GM13977 (cell line): ENCODE data around the gene FARP1.

ENCODE experiments used
- DNase-seq: peaks from one replicate; pipeline ENCODE4 v3.0.0; 2012; ENCODE audit warnings: low spot score
- CTCF ChIP-seq: IDR thresholded peaks from 2 replicates; pipeline ENCODE4 v1.5.1; 2012; ENCODE audit warnings: mild to moderate bottlenecking, control low read depth; ENCODE audit not compliant: insufficient read depth; ENCODE audit errors: extremely low read depth, missing control alignments
- in situ Hi-C: fragments of 300-500 bp; cut with MboI; formaldehyde crosslinking; loops from one replicate; pipeline ENCODE4 v1.12.0; 2022; ENCODE audit warnings: low sequenced_read_pairs, low pct_unique_long_range_greater_than_20kb, mixed read lengths, inconsistent platforms; ENCODE audit not compliant: unreplicated experiment

Gene FARP1

GRCh38 chr13:98322091-98322718 lies 179.3 kb downstream of the FARP1 start:
- no peak for DNase-seq
- in situ Hi-C loops: no loop called here
- no peak for TF ChIP-seq CTCF

- TF ChIP-seq CTCF: no peak
- no peak for DNase-seq
- in situ Hi-C loops: no loop called here
Observed at GRCh38 chr13:98324105-98324504, 181.2 kb downstream of the FARP1 start.

DNA sequence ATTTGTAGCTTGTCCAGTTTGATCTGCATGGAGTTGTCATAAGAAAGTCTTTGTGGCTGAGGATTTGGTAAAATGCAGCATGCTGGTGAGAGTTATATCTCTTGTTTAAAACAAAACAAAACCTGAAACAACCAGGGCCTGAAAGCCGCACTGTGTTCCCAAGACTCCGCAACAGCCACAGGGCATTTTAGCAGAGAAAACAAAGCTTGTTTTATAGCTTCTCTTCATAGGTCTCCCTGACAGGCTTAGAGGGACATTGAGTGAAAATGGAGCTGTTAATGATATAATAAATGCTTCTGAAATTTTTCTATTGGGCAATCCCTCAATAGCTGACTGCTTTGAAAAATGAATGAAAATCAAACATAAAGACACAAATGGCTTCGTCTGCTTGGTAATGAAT lies 182.8 kb downstream of the FARP1 start:
- in situ Hi-C loops: no loop called here
- DNase-seq: no peak
- TF ChIP-seq CTCF: no peak

DNA sequence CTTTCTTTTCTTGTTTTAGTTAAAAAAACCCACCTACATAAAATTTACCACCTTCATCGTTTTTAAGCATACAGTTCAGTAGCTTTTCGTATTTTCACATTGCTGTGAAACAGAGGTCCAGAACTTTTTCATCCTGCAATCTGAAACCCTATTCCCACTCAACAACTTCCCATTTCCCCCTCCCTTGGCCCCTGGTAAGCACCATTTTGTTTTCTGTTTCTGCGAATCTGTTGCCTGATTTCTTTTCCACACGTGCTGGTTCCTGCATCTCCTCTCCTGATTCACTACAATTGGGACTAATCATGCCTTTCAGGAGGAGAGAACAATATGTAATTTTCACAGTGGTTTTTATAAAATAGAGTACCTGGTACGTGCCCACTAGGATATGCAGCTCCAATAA lies 183.4 kb downstream of the FARP1 start:
- no peak for DNase-seq
- in situ Hi-C loops: no loop called here
- TF ChIP-seq CTCF: no peak

GRCh38 chr13:98327371-98328270 lies 184.7 kb downstream of the FARP1 start:
- in situ Hi-C loops: no loop called here
- TF ChIP-seq CTCF: no peak
- no peak for DNase-seq

GRCh38 chr13:98328511-98328910 lies 185.6 kb downstream of the FARP1 start:
- in situ Hi-C loops: no loop called here
- TF ChIP-seq CTCF: no peak
- no peak for DNase-seq
